Esophagus squamous epithelium (tissue), 4 donors: ENCODE measurements around the gene PLIN5.

ENCODE experiments used
- POLR2A ChIP-seq, 4 donors: fragments of 450-650 bp; IDR thresholded peaks; one replicate each; pipeline ENCODE4 v1.6.1; 2017; ENCODE audit warnings: antibody characterized with exemption in 4 of 4, mild to moderate bottlenecking in 4 of 4, moderate library complexity in 3 of 4
- TF ChIP-seq, protein P1 (sequence below), 6 experiments: fragments of 450-650 bp in 4 of 6; fragments of 200-600 bp in 2 of 6; sonication (generic) in 2 of 6; IDR thresholded peaks; one replicate each; pipeline ENCODE4 v1.5.1; 2016 to 2019; ENCODE audit warnings: antibody characterized with exemption in 6 of 6, mild to moderate bottlenecking in 4 of 6, moderate library complexity in 4 of 6

DNA sequence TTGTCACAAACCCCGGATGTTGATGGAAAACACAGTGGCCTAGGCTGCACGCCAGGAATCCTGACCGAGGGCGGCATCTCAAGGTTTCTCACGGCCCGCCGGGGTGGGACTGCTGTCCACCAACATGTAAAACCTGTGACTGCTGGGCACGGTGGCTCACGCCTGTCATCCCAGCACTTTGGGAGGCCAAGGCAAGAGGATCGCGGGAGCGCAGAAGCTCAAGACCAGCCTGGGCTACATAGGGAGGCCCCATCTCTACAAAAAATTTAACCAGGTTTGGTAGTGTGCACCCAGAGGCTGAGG, 27.9 kb downstream of the PLIN5 start:
- TF ChIP-seq, protein P1, sequence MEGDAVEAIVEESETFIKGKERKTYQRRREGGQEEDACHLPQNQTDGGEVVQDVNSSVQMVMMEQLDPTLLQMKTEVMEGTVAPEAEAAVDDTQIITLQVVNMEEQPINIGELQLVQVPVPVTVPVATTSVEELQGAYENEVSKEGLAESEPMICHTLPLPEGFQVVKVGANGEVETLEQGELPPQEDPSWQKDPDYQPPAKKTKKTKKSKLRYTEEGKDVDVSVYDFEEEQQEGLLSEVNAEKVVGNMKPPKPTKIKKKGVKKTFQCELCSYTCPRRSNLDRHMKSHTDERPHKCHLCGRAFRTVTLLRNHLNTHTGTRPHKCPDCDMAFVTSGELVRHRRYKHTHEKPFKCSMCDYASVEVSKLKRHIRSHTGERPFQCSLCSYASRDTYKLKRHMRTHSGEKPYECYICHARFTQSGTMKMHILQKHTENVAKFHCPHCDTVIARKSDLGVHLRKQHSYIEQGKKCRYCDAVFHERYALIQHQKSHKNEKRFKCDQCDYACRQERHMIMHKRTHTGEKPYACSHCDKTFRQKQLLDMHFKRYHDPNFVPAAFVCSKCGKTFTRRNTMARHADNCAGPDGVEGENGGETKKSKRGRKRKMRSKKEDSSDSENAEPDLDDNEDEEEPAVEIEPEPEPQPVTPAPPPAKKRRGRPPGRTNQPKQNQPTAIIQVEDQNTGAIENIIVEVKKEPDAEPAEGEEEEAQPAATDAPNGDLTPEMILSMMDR (IDR thresholded peaks at IDR 0.05): no peak
- TF ChIP-seq POLR2A (IDR thresholded peaks at IDR 0.05): no peak
